ENCODE results near the gene CASK.

The CASK gene

GRCh38 chrX:41722816-41723618, 200.3 kb downstream of the CASK start:
- DNase-seq: no peak

GRCh38 chrX:41722214-41722613, 201.1 kb downstream of the CASK start:
- no peak for DNase-seq

- no peak for DNase-seq
Observed at GRCh38 chrX:41721590-41721989, 201.8 kb downstream of the CASK start.

GRCh38 chrX:41720125-41720779, 203.1 kb downstream of the CASK start:
- no peak for DNase-seq

GRCh38 chrX:41719610-41720009, 203.7 kb downstream of the CASK start:
- peak; percentile 4 to 13 for DNase-seq

GRCh38 chrX:41718481-41719235, 204.7 kb downstream of the CASK start:
- no peak for DNase-seq

GRCh38 chrX:41716767-41717473, 206.4 kb downstream of the CASK start:
- DNase-seq: no peak

GRCh38 chrX:41716222-41716621, 207.1 kb downstream of the CASK start:
- DNase-seq: no peak

- DNase-seq: no peak
Observed at GRCh38 chrX:41711021-41711667, 212.2 kb downstream of the CASK start.

- DNase-seq: no peak
Observed at GRCh38 chrX:41708486-41708885, 214.9 kb downstream of the CASK start.

- DNase-seq: no peak
Observed at GRCh38 chrX:41707218-41707617, 216.1 kb downstream of the CASK start.

- DNase-seq: peak; percentile 54 to 65
Observed at GRCh38 chrX:41705680-41706374, 217.5 kb downstream of the CASK start.

- DNase-seq: no peak
Observed at GRCh38 chrX:41705042-41705441, 218.3 kb downstream of the CASK start.

- DNase-seq: no peak
Observed at GRCh38 chrX:41703574-41704029, 219.8 kb downstream of the CASK start.

- DNase-seq: no peak
Observed at GRCh38 chrX:41695426-41695825, 227.9 kb downstream of the CASK start.

GRCh38 chrX:41693024-41693423, 230.3 kb downstream of the CASK start:
- DNase-seq: no peak

- no peak for DNase-seq
Observed at GRCh38 chrX:41692162-41692749, 231.1 kb downstream of the CASK start.

GRCh38 chrX:41689711-41690110, 233.6 kb downstream of the CASK start:
- no peak for DNase-seq

GRCh38 chrX:41688835-41689234, 234.5 kb downstream of the CASK start, which contains the start of gene GPR34:
GPR34 (plus strand) TSS chrX:41688973; CDS start chrX:41695634, 6,661 bp downstream.
- peak; percentile 10 to 11 for DNase-seq

- peak; percentile 25 to 31 for DNase-seq
Observed at GRCh38 chrX:41688156-41688555, 235.2 kb downstream of the CASK start.

GRCh38 chrX:41686788-41687187, 236.6 kb downstream of the CASK start:
- peak; percentile 24 to 36 for DNase-seq
